Raji (cell line): Measurements from ENCODE around the gene E4F1.

Source experiments
- POLR2A ChIP-seq: IDR thresholded peaks from 2 replicates; pipeline ENCODE4 v1.6.1; 2011; ENCODE audit warnings: low read depth, low read length, control low read depth; ENCODE audit not compliant: insufficient read depth

The E4F1 gene

DNA sequence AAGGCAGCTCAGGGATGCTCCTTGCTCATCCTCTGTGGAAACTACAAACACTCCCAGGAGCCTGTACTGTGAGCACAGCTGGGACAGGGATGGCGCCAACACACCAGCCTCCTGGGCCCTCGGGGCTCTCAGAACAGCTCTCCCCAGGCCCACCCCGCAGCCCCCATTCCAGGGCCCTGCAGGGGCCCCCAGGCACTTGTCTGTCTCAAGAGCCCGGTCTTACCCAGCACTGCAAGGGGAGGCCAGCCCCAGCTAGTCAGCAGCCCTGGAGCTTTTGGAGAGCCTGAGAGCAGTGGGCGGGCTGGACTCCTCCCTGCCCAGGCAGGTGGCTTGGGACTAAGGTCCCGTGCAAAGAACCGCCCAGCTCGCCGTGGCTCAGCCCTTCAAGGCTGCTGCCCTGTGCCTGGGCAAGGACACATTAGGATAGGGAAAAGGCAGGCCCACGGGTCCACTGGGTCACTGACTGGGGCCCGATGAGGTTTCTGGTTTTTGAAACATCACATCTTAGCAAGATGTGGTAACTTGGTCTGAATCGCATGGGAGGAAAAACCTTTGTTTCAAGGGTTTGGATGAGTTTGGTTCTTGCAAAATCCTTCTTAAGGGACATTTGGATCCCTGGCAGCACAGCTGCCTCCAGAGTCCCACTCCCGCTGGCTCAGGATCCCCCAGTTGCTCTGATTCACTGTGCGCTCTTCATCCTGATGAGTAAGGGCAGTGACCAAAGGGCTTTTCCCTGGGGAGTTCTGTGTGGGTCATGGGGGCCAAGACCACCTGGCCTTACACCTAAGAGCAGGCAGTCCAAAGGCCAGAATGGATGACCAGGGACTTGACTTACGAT is 15.7 kb downstream of the E4F1 start:
- TF ChIP-seq POLR2A = no peak

DNA sequence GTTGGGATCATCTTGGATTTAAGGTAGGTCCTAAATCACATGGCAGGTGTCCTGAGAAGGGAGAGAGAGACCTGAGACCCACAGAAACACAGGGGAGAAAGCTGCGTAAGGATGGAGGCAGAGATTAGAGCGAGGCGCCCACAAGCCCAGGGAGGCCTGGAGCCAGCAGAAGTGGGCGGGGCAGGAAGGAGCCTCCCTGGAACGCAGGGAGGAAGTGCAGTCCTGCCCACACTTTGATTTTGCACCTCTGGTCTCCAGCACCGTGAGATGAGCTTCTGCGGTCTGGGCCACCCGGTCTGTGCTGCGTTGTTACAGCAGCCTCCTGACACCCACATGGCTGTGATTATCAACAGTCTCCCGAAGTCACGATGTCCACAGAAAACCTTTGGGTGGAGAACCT is 19.2 kb downstream of the E4F1 start:
- no peak for TF ChIP-seq POLR2A

DNA sequence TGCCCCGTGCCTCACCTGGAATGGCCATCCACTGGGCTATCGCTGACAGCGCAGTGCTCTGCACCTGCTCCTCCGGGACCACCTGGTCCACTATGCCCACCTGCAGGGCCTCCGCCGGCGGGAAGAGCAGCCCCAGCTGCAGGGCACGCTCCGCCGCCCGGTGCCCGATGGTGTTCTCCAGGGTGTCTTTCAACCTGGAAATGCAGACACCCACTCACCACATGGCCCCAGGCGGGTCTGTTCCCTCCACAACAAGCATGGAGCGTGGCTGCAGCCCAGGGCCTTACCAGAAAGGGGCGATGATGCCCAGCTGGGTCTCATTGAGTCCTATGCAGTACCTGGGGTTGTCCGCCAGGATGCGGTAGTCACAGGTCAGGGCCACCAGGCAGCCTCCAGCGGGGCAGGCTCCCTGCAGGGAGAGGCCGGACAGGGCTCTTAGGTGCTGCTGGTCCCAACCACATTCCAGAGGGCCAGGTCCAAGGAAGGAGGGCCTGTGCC is 19.7 kb downstream of the E4F1 start:
- no peak for TF ChIP-seq POLR2A

DNA sequence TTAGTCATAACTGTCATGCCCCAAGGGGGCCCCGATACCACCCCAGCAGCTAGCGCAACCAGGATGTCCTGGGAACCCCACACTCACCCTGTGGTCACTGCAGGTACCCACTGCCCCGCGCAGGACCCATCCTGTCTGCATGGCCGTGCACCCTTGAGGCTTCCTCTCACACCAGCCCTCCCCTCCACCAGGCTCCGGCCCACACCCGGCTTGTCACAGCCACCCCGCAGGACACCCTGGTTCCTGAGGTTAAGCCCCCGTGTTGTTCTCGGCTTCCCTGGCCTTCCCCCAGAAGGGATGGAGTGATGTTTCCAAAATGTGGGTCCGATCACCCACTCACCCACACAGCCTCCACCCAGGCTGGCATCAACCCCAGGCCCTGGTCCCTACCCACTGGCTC is 20.4 kb downstream of the E4F1 start:
- 0 out of 2 replicates have a peak, but pooled peaks have one; percentile 13 for TF ChIP-seq POLR2A

DNA sequence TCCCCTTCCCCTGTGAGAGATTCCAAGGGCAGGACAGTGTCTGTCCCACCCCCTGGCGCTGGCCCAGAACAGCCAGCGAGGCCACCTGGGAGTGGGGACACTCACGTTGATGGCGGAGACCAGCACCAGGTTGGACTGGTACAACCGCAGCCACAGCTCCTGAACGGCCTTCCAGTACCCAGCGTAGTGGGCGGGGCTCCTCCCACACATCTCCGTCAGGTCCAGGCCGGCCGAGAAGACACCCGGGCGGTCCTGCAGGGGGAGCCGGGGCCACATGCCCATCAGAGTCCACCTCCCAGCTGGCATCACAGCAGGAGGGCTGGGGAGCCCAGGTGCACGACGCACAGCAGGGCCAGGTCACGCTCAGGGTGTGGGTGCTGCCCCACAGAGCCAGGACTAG is 20.9 kb downstream of the E4F1 start:
- TF ChIP-seq POLR2A = no peak

DNA sequence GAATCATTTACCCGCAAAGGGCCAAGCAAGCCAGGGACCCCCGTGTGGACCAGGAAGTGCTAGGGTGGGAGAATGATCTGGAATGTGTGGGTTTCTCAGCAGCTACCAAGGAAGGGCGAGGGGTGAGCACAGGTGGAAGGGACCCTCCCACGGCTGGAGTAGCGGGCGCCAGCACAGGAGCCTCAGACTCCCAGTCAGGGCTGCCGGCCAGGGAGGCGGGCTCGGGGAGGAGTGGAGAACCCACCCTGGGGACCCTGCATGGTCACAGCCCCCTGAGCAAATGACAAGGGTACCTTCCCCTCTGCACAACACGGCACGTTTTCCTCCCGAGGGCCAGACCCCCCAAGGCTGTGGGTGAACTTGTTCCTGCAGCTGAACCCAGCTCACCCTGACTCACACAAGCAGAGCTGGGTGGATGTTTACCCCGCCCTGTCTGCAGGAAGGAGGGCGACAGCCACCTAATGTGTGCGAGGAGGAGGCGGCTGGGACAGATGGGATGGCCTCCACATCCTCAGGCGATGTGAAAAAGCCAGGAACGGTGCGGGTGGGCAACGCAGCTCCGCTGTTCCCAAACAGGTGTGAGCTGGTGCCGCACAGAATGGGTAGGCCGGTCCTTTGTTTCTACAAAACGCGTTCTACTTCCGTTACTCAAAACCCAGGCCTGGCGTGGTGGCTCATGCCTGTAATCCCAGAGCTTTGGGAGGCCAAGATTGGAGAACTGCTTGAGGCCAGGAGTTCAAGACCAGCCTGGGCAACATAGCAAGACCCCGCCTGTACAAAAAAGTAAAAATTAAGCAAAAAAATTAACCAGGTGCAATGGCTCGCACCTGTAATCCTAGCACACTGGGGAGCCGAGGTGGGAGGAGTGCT is 21.8 kb downstream of the E4F1 start:
- no peak for TF ChIP-seq POLR2A

DNA sequence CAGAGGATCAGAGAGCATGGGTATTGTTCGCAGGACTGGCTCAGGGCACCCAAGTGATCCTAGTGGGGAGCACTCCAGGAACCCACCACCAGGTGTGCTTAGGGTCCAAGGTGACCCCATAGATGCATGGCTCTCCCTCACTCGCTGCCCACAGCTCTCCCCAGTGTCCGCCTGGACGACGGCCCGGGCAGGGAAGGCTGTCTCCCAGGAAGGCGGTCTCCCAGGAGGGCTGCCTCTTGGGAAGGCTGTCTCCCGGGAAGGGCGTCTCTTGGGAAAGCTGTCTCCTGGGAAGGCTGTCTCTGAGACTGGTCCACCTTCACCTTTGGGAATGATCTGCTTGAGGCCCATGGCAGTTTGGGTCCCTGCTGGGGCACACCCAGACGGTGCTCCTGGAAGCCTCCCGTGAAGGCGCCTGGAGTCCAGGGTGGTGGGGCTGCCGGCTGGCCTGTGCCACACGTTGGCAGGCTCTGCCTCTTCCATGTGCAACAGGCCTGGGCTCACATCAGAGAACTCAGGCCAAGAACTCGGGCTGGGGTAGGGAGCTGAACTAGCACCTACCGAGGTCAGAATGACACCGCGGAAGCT is 23.0 kb downstream of the E4F1 start:
- no peak for TF ChIP-seq POLR2A

DNA sequence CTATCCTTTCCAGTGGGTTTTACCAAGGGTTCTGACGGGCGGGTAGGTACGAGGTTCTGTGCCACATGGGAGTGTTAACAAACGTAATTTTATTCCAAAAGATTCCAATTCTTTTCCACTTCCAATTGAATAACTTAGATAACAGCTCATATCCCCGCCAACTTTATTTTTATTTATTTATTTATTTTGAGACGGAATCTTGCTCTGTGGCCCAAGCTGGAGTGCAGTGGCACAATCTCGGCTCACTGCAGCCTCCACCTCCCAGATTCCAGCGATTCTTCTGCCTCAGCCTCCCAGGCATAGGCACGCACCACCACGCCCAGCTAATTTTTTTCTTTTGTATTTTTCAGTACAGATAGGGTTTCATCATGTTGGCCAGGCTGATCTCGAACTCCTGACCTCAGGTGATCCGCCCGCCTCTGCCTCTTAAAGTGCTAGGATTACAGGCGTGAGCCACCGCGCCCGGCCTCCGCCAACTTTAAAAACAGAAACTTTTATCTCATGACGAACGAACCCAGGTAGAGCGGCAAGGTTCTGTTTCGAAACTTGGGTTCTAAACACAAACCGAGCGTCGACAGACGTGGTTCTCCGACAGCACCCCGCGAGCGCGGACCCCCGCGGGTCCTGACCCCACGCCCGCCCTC is 27.4 kb downstream of the E4F1 start:
- no peak for TF ChIP-seq POLR2A

DNA sequence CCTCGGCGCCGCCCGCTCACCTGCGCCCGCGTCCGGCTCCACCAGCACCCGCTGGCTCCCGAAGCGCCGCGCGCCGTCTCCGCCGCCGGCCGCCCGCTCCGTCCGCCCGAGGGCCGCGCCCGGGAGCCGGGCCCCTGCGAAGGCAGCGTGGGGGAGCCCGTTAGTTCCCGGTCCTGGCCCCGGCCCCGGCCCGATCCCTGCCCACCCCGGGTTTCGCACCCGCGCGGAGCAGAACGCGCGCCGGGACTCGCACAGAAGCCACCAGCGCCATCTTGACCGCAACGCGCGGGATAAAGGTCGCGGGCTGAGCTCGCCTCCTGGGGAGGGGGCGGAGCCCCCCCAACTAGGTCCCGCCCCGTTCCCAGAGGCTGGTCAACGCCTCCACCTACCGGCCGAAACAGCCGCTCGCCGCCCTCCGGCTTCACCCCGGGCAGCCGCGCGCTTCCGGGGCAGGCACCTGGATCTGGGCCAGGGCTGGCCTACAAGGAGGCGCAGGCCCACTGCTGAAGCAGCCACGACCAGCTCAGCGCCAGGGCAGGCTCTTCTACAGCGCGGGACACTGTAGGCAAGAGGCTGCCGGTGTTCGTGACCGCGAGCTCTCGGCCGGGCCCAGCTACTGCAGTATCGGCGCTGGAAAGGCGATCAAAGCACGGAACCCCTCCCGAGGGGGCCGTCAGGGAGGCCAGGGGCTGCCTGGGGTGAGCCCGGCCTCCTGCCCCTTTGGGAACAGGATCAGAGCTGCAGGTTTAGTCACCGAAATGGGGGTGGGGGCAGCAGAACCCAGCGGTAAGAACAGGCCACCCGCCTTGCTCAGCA is 28.1 kb downstream of the E4F1 start, which contains the start of gene ECI1:
Gene ECI1, minus strand, starts transcription at position 292 of the 816 bp plus-strand sequence. Its CDS starts 21 bp downstream, at position 271.
- peak; percentile 87 for TF ChIP-seq POLR2A

DNA sequence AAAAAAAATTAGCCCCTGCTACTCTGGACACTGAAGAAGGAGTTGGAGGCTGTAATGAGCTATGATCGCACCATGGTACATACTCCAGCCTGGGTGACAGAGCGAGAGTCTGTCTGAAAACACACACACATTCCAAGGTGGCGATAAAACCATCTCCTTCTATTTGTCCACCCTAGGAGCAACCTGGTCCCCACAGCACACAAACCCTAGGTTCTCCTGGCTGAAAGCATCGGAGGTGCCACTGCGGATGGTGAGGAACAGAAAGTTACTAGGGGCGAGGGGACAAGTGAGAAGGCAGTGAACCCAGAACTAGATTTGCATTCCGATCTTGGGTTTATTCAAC is 29.4 kb downstream of the E4F1 start:
- no peak for TF ChIP-seq POLR2A

DNA sequence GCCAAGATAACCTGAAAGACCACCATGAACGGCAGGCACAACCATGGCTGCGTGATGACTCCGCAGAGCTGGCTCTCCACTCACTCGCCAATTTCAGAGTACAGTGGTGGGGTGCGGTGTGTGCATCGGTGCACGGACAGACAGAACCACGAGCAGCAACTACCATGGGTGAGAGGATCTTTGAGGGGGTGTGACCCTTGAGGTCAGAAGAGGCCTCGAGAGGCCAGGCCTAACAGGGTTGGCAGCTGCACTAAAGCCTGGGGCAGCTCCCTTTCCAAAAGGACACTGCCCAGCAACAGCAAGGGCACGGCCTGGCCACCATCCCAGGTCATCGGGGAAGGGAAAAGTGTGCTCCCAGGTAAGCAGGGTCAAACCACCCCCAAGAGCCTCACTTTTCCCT is 29.9 kb downstream of the E4F1 start:
- no peak for TF ChIP-seq POLR2A

DNA sequence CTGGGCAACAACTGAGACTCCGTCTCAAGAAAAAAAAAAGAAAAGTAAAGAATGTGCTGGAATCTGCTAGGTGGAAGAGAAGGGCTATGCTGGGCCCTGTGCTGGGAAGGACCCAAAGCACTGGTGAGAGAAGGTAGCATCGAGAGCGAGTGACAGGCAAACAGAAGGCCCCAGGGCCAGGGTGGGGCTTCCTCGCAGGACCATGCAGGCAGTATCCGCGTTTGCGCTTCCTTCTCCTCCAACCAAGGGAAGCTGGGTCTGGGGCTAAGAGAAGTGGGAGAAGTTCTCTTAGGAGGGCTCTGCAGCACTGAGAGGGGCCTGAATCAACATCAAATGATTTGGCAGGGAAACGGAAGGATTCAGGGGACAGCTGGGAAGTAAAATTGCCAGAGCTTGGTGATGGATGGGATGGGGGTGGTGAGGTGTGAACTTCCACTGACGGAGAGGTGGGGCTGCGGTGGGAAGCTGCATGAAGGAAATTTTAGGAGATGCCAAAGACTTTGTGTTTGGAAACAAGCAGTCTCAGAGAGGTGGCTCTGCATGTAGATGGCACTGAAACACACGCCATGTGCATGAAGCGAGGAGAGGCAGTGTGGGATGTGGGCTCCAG is 33.2 kb downstream of the E4F1 start:
- no peak for TF ChIP-seq POLR2A

DNA sequence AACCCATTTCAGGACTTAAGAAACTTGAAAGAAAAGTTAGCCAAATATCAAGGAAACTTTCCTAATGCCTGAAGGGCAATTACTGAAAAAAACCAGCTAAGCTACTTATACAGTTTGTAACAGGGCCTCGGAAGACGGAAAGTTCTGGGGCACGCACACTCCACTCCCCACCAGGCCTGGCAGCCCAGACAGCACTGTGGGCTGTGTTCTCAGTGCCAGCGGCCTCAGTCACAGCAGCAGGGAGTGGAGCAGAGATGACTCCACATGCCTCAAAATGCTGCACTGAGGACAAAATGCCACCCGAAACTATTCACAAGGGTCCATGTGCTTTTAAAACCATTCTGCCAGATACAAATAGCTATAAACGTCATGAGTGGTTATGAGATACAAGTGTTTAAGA is 34.3 kb downstream of the E4F1 start:
- no peak for TF ChIP-seq POLR2A

DNA sequence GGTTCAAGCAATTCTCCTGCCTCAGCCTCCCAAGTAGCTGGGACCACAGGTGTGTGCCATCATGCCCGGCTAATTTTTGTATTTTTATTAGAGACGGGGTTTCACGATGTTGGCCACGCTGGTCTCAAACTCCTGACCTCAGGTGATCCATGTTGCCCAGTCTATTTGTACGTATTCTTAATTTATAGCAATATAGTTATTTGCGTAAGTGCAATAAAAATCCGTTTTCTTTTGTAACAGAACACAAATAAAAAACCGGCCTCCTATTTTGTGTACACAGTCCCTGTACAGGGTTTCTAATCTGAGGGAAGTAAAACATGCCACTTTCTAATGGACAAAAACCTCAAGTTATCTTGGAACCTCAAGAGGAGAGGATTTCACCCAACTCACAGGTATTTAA is 36.9 kb downstream of the E4F1 start:
- TF ChIP-seq POLR2A = no peak

DNA sequence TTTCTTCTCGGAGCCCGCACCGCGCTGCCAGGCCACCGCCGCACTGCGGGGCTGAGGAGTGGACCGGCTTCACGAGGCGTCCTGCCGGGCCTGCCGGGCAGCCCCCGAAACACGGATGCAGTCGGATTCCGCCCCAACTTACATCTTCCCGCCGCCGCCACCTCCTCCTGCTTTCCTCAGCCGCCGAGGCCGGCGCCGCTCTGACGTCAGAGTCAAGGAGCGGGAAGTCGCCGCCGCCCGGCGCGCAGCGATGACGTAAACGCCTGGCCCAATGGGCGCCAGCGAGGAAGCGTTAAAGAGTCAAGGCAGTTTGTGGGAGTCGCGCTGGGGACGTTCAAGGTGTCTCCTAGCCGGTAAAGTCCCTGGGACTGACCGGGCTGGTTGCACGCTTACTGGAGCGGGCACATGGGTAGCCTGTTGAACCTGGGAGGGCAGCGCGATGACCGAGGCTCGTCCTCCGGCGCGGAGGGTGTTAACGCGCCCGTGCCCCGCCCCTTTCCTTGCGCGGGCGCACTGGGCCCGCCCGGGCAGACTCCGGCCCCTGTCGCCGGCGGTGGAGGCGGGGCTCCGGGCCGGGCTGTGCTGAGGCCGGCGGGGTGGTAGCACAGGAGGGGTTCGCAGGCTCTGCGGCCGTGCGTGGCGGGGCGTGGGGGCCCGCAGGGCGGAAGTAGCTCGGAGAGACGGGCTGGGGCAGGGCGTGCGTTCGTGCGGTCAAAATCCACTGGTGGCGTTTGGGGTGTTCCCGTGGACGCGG is 44.7 kb downstream of the E4F1 start, which contains the start of gene RNPS1:
Gene RNPS1, minus strand, starts transcription at position 214 of the 754 bp plus-strand sequence. CDS start 3,483 bp downstream, outside the sequence.
- TF ChIP-seq POLR2A = peak; percentile 89
